HG03442 (cell line): ENCODE measurements around the gene MAPK8.

Experiments
- ATAC-seq: cut with Tn5 transposase; IDR thresholded peaks from one replicate; pipeline ENCODE4 v1.9.1; 2021; ENCODE audit warnings: mild to moderate bottlenecking, moderate library complexity; ENCODE audit not compliant: unreplicated experiment

MAPK8 gene

GRCh38 chr10:48459270-48460150 lies 153.0 kb downstream of the MAPK8 start:
- no peak for ATAC-seq

- ATAC-seq: no peak
These were observed 153.7 kb downstream of the MAPK8 start for GRCh38 chr10:48460182-48460581.

- no peak for ATAC-seq
These were observed 155.4 kb downstream of the MAPK8 start for GRCh38 chr10:48461623-48462481.

- no peak for ATAC-seq
These were observed 156.1 kb downstream of the MAPK8 start for GRCh38 chr10:48462482-48463020.

- no peak for ATAC-seq
These were observed 157.0 kb downstream of the MAPK8 start for GRCh38 chr10:48463318-48464003.

GRCh38 chr10:48464121-48464870 lies 157.8 kb downstream of the MAPK8 start:
- ATAC-seq: no peak

- no peak for ATAC-seq
These were observed 158.6 kb downstream of the MAPK8 start for GRCh38 chr10:48464871-48465736.

GRCh38 chr10:48465860-48466521 lies 159.5 kb downstream of the MAPK8 start:
- no peak for ATAC-seq

- no peak for ATAC-seq
These were observed 160.2 kb downstream of the MAPK8 start for GRCh38 chr10:48466611-48467240.

- ATAC-seq: no peak
These were observed 161.2 kb downstream of the MAPK8 start for GRCh38 chr10:48467669-48468068.

GRCh38 chr10:48468130-48468790 lies 161.8 kb downstream of the MAPK8 start:
- ATAC-seq: no peak

GRCh38 chr10:48468866-48469511 lies 162.5 kb downstream of the MAPK8 start:
- no peak for ATAC-seq

- ATAC-seq: no peak
These were observed 163.1 kb downstream of the MAPK8 start for GRCh38 chr10:48469516-48470020.

- ATAC-seq: no peak
These were observed 163.8 kb downstream of the MAPK8 start for GRCh38 chr10:48470115-48470892.

- ATAC-seq: no peak
These were observed 164.7 kb downstream of the MAPK8 start for GRCh38 chr10:48470893-48471805.
